Keratinocyte (primary cell): ENCODE results near the gene TMBIM6.

Experiments
- CTCF ChIP-seq, 3 experiments: IDR thresholded peaks in 1 of 3; conservative IDR thresholded peaks in 1 of 3; optimal IDR thresholded peaks in 1 of 3; 2 replicates in 2 of 3; 3 replicates in 1 of 3; pipeline versions ENCODE3 to v1.5.1; 2011; ENCODE audit warnings: low read length in 3 of 3, mild to moderate bottlenecking in 3 of 3, moderate library complexity in 2 of 3, control low read depth in 1 of 3, inconsistent platforms in 1 of 3; ENCODE audit not compliant: insufficient read depth in 2 of 3; ENCODE audit errors: extremely low read depth in 1 of 3
- EZH2 ChIP-seq: IDR thresholded peaks from one replicate; pipeline ENCODE4 v1.6.1; 2012; ENCODE audit warnings: inconsistent platforms, mild to moderate bottlenecking, low read length, moderate library complexity

GRCh38 chr12:49761677-49762467 lies 20.5 kb downstream of the TMBIM6 start:
- TF ChIP-seq EZH2 (no peak), CTCF (optimal IDR thresholded peaks at IDR 0.05 in 1 of 3, IDR thresholded peaks at IDR 0.05 in 1 of 3, conservative IDR thresholded peaks at IDR 0.05 in 1 of 3; ENCODE audit: extremely low read depth in 1 of 3, insufficient read depth in 2 of 3, low read length in 3 of 3) (no peak)
